K562 (cell line): ENCODE measurements around the gene HVCN1.

ENCODE experiments used
- CTCF ChIP-seq, 3 experiments: IDR thresholded peaks in 2 of 3; conservative IDR thresholded peaks in 1 of 3; 2 replicates each; pipeline ENCODE4 v1.5.1; 2011 to 2012; ENCODE audit warnings: low read length in 3 of 3, mild to moderate bottlenecking in 3 of 3, control low read depth in 2 of 3, improper control_type of control experiment in 1 of 3, inconsistent platforms in 1 of 3, low read depth in 1 of 3, mixed read lengths in 1 of 3, moderate library complexity in 1 of 3; ENCODE audit not compliant: insufficient read depth in 2 of 3
- HCFC1 ChIP-seq: IDR thresholded peaks from 2 replicates; pipeline ENCODE4 v1.6.1; 2012; ENCODE audit warnings: low read depth, low read length, improper control_type of control experiment
- KAT7 ChIP-seq: sonication (generic); formaldehyde crosslinking; IDR thresholded peaks from 2 replicates; pipeline ENCODE4 v1.8.0; 2022; ENCODE audit warnings: missing genetic modification reagents, mild to moderate bottlenecking, borderline replicate concordance
- ZNF140 ChIP-seq: fragments of 250-450 bp; sonication (Bioruptor Pico); IDR thresholded peaks from 2 replicates; pipeline ENCODE4 v1.8.0; 2021; ENCODE audit warnings: moderate library complexity, mild to moderate bottlenecking, inconsistent platforms
- ZNF707 ChIP-seq: fragments of 250-450 bp; sonication (Bioruptor Pico); conservative IDR thresholded peaks from 2 replicates; pipeline ENCODE4 v1.8.0; 2022; ENCODE audit warnings: inconsistent platforms, mild to moderate bottlenecking, moderate library complexity

DNA sequence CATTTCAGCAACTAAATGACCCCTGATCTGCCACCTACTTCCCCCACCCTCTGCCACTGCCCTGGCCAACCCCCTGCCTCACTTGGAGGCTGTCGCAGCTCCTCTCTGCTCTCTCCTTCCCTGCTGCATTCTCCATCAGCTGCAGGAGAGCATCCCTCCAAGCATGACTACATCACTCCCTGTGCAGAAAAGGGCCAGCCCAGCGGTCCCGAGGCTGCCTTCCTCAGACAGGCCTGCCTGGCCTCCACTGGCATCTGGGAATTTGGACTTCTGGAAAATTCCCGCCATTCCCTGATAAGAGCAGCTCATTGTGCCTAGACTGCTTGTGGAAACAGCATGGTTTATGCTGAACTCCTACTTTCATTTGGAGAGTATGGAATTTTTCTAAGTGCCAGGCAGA, 12.7 kb downstream of the HVCN1 start:
- TF ChIP-seq HCFC1 (no peak), ZNF707 (CRISPR knock-in tag) (no peak), CTCF (IDR thresholded peaks at IDR 0.05 in 2 of 3, conservative IDR thresholded peaks at IDR 0.05 in 1 of 3; ENCODE audit: insufficient read depth in 2 of 3, low read depth in 1 of 3, low read length in 3 of 3) (no peak), KAT7 (no peak), ZNF140 (CRISPR knock-in tag) (no peak)
